GM20431 (cell line): ENCODE measurements around the gene CFD.
"Not testable (repeated sequence)": the region's sequence is repeated elsewhere in the genome, so short reads cannot be mapped to it uniquely, and the experiment has no call there.

Experiments used
- in situ Hi-C: fragments of 300-500 bp; cut with MseI, MboI; formaldehyde crosslinking; loops from one replicate; pipeline ENCODE4 v1.15.0; 2020; ENCODE audit warnings: low sequenced_read_pairs; ENCODE audit not compliant: unreplicated experiment

Gene CFD

GRCh38 chr19:883661-884211, 24.3 kb downstream of the CFD start:
- in situ Hi-C loops = no loop called here

- in situ Hi-C loops = no loop called here
Measured at GRCh38 chr19:884420-885211, 25.2 kb downstream of the CFD start.

- in situ Hi-C loops = no loop called here
Measured at GRCh38 chr19:885536-886224, 26.2 kb downstream of the CFD start.

- in situ Hi-C loops = no loop called here
Measured at GRCh38 chr19:887072-887471, 27.6 kb downstream of the CFD start.

GRCh38 chr19:887599-887998, 28.1 kb downstream of the CFD start:
- in situ Hi-C loops = no loop called here

- in situ Hi-C loops = no loop called here
Measured at GRCh38 chr19:888581-889385, 29.3 kb downstream of the CFD start.

- in situ Hi-C loops = no loop called here
Measured at GRCh38 chr19:889662-890295, 30.3 kb downstream of the CFD start.

GRCh38 chr19:890831-891230, 31.4 kb downstream of the CFD start:
- in situ Hi-C loops = no loop called here

- in situ Hi-C loops = not testable (repeated sequence)
Measured at GRCh38 chr19:891421-892200, 32.1 kb downstream of the CFD start.

- in situ Hi-C loops = no loop called here
Measured at GRCh38 chr19:892243-892893, 32.9 kb downstream of the CFD start.

GRCh38 chr19:892894-893689, 33.6 kb downstream of the CFD start, which contains the start of the genes MED16 and RNU6-9:
TSS of gene MED16 (minus strand) at chr19:893187. CDS start at chr19:891131, 2,056 bp downstream.
TSS of gene RNU6-9 (plus strand) at chr19:893484.
- in situ Hi-C loops = no loop called here

- in situ Hi-C loops = no loop called here
Measured at GRCh38 chr19:896434-896833, 37.0 kb downstream of the CFD start.

- in situ Hi-C loops = no loop called here
Measured at GRCh38 chr19:896999-897398, 37.5 kb downstream of the CFD start.

GRCh38 chr19:897442-898039, 38.1 kb downstream of the CFD start:
- in situ Hi-C loops = no loop called here

- in situ Hi-C loops = no loop called here
Measured at GRCh38 chr19:898663-899062, 39.2 kb downstream of the CFD start.

- in situ Hi-C loops = no loop called here
Measured at GRCh38 chr19:899336-900042, 40.0 kb downstream of the CFD start.

- in situ Hi-C loops = no loop called here
Measured at GRCh38 chr19:900043-900301, 40.5 kb downstream of the CFD start.
